Trophoblast cell (in vitro differentiated cells and primary cell): Measurements from ENCODE around the gene CRISPLD2.
A peak's percentile ranks its signal among the peaks of the same experiment; 100 is the strongest.

Experiments used
- DNase-seq, 2 donors: peaks; one replicate each; pipeline ENCODE4 v3.0.0-alpha.2; 2016
- H2AFZ ChIP-seq: 2 replicates; pipeline ENCODE4 v1.6.1; 2013; ENCODE audit warnings: low read length, moderate library complexity, mild to moderate bottlenecking; ENCODE audit not compliant: insufficient read depth, poor library complexity
- H2AK5ac ChIP-seq: 2 replicates; pipeline ENCODE4 v1.6.1; 2013; ENCODE audit warnings: mild to moderate bottlenecking, low read length
- H2BK120ac ChIP-seq: 2 replicates; pipeline ENCODE4 v1.6.1; 2013; ENCODE audit warnings: low read length, mild to moderate bottlenecking, moderate library complexity; ENCODE audit not compliant: insufficient read depth, poor library complexity
- H2BK12ac ChIP-seq: 2 replicates; pipeline ENCODE4 v1.6.1; 2013; ENCODE audit warnings: mild to moderate bottlenecking, low read length, moderate library complexity
- H2BK5ac ChIP-seq: 2 replicates; pipeline ENCODE4 v1.6.1; 2013; ENCODE audit warnings: low read length, low read depth, moderate library complexity, mild to moderate bottlenecking; ENCODE audit not compliant: poor library complexity
- H3K14ac ChIP-seq: 2 replicates; pipeline ENCODE4 v1.6.1; 2013; ENCODE audit warnings: mild to moderate bottlenecking, low read length
- H3K18ac ChIP-seq: 2 replicates; pipeline ENCODE4 v1.6.1; 2013; ENCODE audit warnings: mild to moderate bottlenecking, low read length
- H3K23ac ChIP-seq: 2 replicates; pipeline ENCODE4 v1.6.1; 2013; ENCODE audit warnings: low read length
- H3K27ac ChIP-seq: 2 replicates; pipeline ENCODE4 v1.5.1; 2013; ENCODE audit warnings: low read depth, mild to moderate bottlenecking, inconsistent platforms, low read length, moderate library complexity
- H3K27me3 ChIP-seq: 2 replicates; pipeline ENCODE4 v1.6.1; 2013; ENCODE audit warnings: inconsistent platforms, mild to moderate bottlenecking, low read length, moderate library complexity; ENCODE audit not compliant: insufficient read depth
- H3K36me3 ChIP-seq, 2 experiments: 1 replicate in 1 of 2; 2 replicates in 1 of 2; pipeline ENCODE4 v1.6.1; 2013; ENCODE audit warnings: low read length in 2 of 2, mild to moderate bottlenecking in 2 of 2, moderate library complexity in 1 of 2; ENCODE audit not compliant: insufficient read depth in 2 of 2, control insufficient read depth in 1 of 2
- H3K4ac ChIP-seq: 2 replicates; pipeline ENCODE4 v1.6.1; 2013; ENCODE audit warnings: low read depth, mild to moderate bottlenecking, low read length, moderate library complexity
- H3K4me1 ChIP-seq, 2 experiments: 1 replicate in 1 of 2; 2 replicates in 1 of 2; pipeline ENCODE4 v1.6.1; 2013; ENCODE audit warnings: low read length in 2 of 2, mild to moderate bottlenecking in 2 of 2, moderate library complexity in 1 of 2; ENCODE audit not compliant: insufficient read depth in 2 of 2, control insufficient read depth in 1 of 2
- H3K4me2 ChIP-seq: 2 replicates; pipeline ENCODE4 v1.6.1; 2013; ENCODE audit warnings: inconsistent platforms, mild to moderate bottlenecking, low read length, moderate library complexity
- H3K4me3 ChIP-seq: 2 replicates; pipeline ENCODE4 v1.5.1; 2013; ENCODE audit warnings: mild to moderate bottlenecking, low read depth, low read length, inconsistent platforms
- H3K79me1 ChIP-seq: one replicate; pipeline ENCODE4 v1.6.1; 2013; ENCODE audit warnings: low read length
- H3K79me2 ChIP-seq: 2 replicates; pipeline ENCODE4 v1.6.1; 2013; ENCODE audit warnings: low read length, mild to moderate bottlenecking; ENCODE audit not compliant: control insufficient read depth, insufficient read depth, poor library complexity
- H3K9ac ChIP-seq: 2 replicates; pipeline ENCODE4 v1.6.1; 2013; ENCODE audit warnings: mild to moderate bottlenecking, low read length
- H3K9me3 ChIP-seq: 2 replicates; pipeline ENCODE4 v1.6.1; 2013; ENCODE audit warnings: low read depth, mild to moderate bottlenecking, control low read depth, inconsistent platforms, low read length; ENCODE audit not compliant: insufficient read depth
- H4K12ac ChIP-seq: 2 replicates; pipeline ENCODE4 v1.6.1; 2013; ENCODE audit warnings: low read depth, mild to moderate bottlenecking, low read length, moderate library complexity
- H4K8ac ChIP-seq: 2 replicates; pipeline ENCODE4 v1.6.1; 2013; ENCODE audit warnings: low read depth, mild to moderate bottlenecking, low read length, moderate library complexity
- H4K91ac ChIP-seq: one replicate; pipeline ENCODE4 v1.6.1; 2013; ENCODE audit warnings: low read depth, mild to moderate bottlenecking, low read length, moderate library complexity
- WGBS: extraction: QIAGEN DNeasy Blood & Tissue Kit; methylation state at CpG from one replicate; pipeline ENCODE4 v1.1.7; 2013; ENCODE audit warnings: missing lambda C conversion rate; ENCODE audit not compliant: insufficient read length, insufficient coverage; ENCODE audit errors: extremely low coverage; 5-methylcytosine and 5-hydroxymethylcytosine counted together

CRISPLD2 gene

GRCh38 chr16:84889066-84889465, 69.3 kb downstream of the CRISPLD2 start:
- Histone ChIP-seq H2BK12ac (no peak overlapping the region), H4K12ac (no peak overlapping the region), H2BK120ac (no peak overlapping the region), H4K91ac (no peak overlapping the region), H3K23ac (no peak overlapping the region), H3K27ac (no peak overlapping the region), H3K9ac (no peak overlapping the region), H3K27me3 (no peaks in the 10 kb centered on the region), H4K8ac (no peak overlapping the region), H3K4me1 (peaks cover 9% of the 10 kb centered on the region in 2 experiments), H3K79me2 (no peaks in the 10 kb centered on the region), H3K4me2 (no peak overlapping the region), H2AK5ac (no peak overlapping the region), H2AFZ (no peak overlapping the region), H3K9me3 (no peaks in the 10 kb centered on the region), H3K14ac (no peak overlapping the region), H2BK5ac (no peak overlapping the region), H3K36me3 (peaks cover 71 to 76% of the 10 kb centered on the region in 2 experiments), H3K79me1 (peaks cover under 1% of the 10 kb centered on the region), H3K4me3 (no peak overlapping the region), H3K4ac (no peak overlapping the region), H3K18ac (no peak overlapping the region)
- no CpG with 5 or more reads among the region's 12 CpGs for WGBS
- no peak for DNase-seq

- no peak overlapping the region for H4K8ac ChIP-seq
- no peak overlapping the region for H2AFZ ChIP-seq
- no peak for DNase-seq
- H3K4me1 ChIP-seq, result no peaks in the 10 kb centered on the region
- no peak overlapping the region for H3K9ac ChIP-seq
- H3K4ac ChIP-seq, result no peak overlapping the region
- H3K4me3 ChIP-seq, result no peak overlapping the region
- no peak overlapping the region for H3K27ac ChIP-seq
- no peaks in the 10 kb centered on the region for H3K79me1 ChIP-seq
- H3K18ac ChIP-seq, result no peak overlapping the region
- no peak overlapping the region for H4K12ac ChIP-seq
- no peaks in the 10 kb centered on the region for H3K79me2 ChIP-seq
- WGBS, result no CpG with 5 or more reads among the region's 9 CpGs
- H2AK5ac ChIP-seq, result no peak overlapping the region
- no peak overlapping the region for H2BK5ac ChIP-seq
- no peak overlapping the region for H2BK120ac ChIP-seq
- peaks cover 1% of the 10 kb centered on the region for H3K9me3 ChIP-seq
- H2BK12ac ChIP-seq, result no peak overlapping the region
- H3K14ac ChIP-seq, result no peak overlapping the region
- no peak overlapping the region for H3K23ac ChIP-seq
- no peaks in the 10 kb centered on the region for H3K27me3 ChIP-seq
- H4K91ac ChIP-seq, result no peak overlapping the region
- H3K4me2 ChIP-seq, result no peak overlapping the region
- H3K36me3 ChIP-seq, result peaks cover 69 to 71% of the 10 kb centered on the region in 2 experiments
These were observed 70.6 kb downstream of the CRISPLD2 start for GRCh38 chr16:84890427-84890826.

DNA sequence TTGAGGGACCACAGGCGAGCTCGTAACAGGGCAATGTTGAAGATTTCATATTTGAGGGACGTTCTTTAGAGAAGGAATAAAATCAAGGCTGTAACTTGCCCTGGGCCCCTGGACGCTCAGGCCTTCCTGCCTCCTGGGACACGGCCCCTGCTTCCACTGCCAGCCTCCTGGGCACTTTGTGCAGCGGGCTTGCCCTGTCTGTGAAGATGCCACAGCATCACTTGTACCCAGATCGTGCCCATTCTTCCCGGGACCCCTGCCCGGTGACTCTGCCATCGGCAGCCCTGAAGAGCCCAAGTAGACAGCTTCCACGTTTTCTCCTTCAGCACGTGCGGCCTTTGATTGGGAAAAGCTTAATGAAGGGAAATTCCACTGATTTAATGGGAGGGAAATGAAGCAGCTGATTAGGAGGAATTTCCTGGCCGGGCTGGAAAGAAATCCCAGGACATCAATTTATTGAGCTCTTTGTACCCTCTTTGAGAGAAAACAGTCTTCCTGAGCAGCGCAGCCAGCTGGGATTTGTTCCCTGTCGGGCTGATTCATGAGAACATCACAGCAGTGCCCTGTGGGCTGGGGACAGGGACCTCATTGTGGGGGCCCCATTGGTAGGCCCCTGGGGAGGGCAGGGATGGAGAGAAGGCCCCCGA, 71.5 kb downstream of the CRISPLD2 start:
- WGBS, result no CpG with 5 or more reads among the region's 17 CpGs

DNA sequence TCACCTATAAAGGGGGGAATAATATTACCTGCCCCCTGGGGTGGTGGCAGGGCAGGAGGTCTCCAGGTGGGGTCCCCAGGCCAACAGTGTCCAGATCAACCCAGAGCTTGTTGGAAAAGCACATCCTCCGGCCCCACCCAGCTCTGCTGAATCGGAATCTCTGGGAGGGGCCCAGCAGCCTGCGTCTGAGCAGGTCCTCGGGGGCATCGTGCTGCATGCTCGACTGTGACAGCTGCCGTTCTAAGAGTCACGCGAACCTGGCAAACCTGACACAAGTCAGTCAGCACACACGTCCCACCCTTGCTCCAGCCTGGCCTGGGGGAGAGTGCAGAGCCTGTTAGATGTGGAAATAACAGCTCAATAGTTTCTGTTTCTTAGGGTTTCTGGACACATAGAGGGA, 72.3 kb downstream of the CRISPLD2 start:
- Histone ChIP-seq H3K27me3 (no peaks in the 10 kb centered on the region), H3K79me2 (no peaks in the 10 kb centered on the region), H2BK5ac (no peak overlapping the region), H3K9ac (no peak overlapping the region), H3K36me3 (peaks cover 66 to 70% of the 10 kb centered on the region in 2 experiments), H2BK120ac (no peak overlapping the region), H4K12ac (no peak overlapping the region), H2BK12ac (no peak overlapping the region), H4K8ac (no peak overlapping the region), H3K9me3 (peaks cover 1% of the 10 kb centered on the region), H3K27ac (no peak overlapping the region), H3K4me1 (no peaks in the 10 kb centered on the region), H4K91ac (no peak overlapping the region), H3K4me3 (peak overlapping the region; percentile 23), H3K4ac (no peak overlapping the region), H3K23ac (no peak overlapping the region), H3K4me2 (no peak overlapping the region), H3K79me1 (no peaks in the 10 kb centered on the region), H3K14ac (no peak overlapping the region), H2AFZ (no peak overlapping the region), H3K18ac (no peak overlapping the region), H2AK5ac (no peak overlapping the region)
- no peak for DNase-seq
- no CpG with 5 or more reads among the region's 10 CpGs for WGBS

More for the DNA sequence above, 71.5 kb downstream of the CRISPLD2 start:
- no peak overlapping the region for H2BK5ac ChIP-seq
- no peak overlapping the region for H2BK120ac ChIP-seq
- no peaks in the 10 kb centered on the region for H3K4me1 ChIP-seq
- peaks cover 67 to 71% of the 10 kb centered on the region in 2 experiments for H3K36me3 ChIP-seq
- H2AK5ac ChIP-seq, result no peak overlapping the region
- no peak overlapping the region for H3K18ac ChIP-seq
- H3K4ac ChIP-seq, result no peak overlapping the region
- no peak overlapping the region for H2AFZ ChIP-seq
- H3K79me2 ChIP-seq, result no peaks in the 10 kb centered on the region
- H2BK12ac ChIP-seq, result no peak overlapping the region
- DNase-seq, result no peak
- H4K91ac ChIP-seq, result no peak overlapping the region
- H3K27me3 ChIP-seq, result no peaks in the 10 kb centered on the region
- no peak overlapping the region for H4K12ac ChIP-seq
- no peak overlapping the region for H3K14ac ChIP-seq
- no peak overlapping the region for H4K8ac ChIP-seq
- H3K27ac ChIP-seq, result no peak overlapping the region
- no peak overlapping the region for H3K4me2 ChIP-seq
- no peak overlapping the region for H3K9ac ChIP-seq
- H3K4me3 ChIP-seq, result no peak overlapping the region
- H3K23ac ChIP-seq, result no peak overlapping the region
- peaks cover 1% of the 10 kb centered on the region for H3K9me3 ChIP-seq
- no peaks in the 10 kb centered on the region for H3K79me1 ChIP-seq
